K562 (cell line): ENCODE measurements around the gene CHD6. TPM values are rescaled to one million over a fixed set of nuclear protein-coding genes. Genes with fewer than 3 reads are reported as not detected.

Experiments
- ATAC-seq: fragments of 200-7000 bp; cut with Tn5 transposase; 3 replicates; pipeline ENCODE4 v1.9.1; 2020; ENCODE audit warnings: moderate library complexity
- BruUV-seq: library from RNA; stranded (reverse); fragments of 400-500 nt; replicated peaks from 2 replicates; lab custom pipeline; 2021; lab: Mats Ljungman, UMichigan
- CTCF ChIA-PET: fragments of 300-600 bp; formaldehyde crosslinking; extraction: SDS; loops from one replicate; lab custom pipeline; 2021; ENCODE audit warnings: low intra/inter-chr PET ratio; lab: Yijun Ruan, JAX
- POLR2A ChIA-PET: fragments of 300-600, 350-650 bp; sonication (Branson Sonifier 250); formaldehyde crosslinking; extraction: SDS; loops from one replicate; lab custom pipeline; 2021; ENCODE audit warnings: antibody characterized with exemption, inconsistent platforms; lab: Yijun Ruan, JAX
- DNase-seq, 4 experiments: peaks; one replicate each; pipeline versions ENCODE4 v3.0.0 to v3.0.0-alpha.2; 2011 to 2018; ENCODE audit warnings: low spot score in 3 of 4, mixed read lengths in 3 of 4; ENCODE audit errors: extremely low read depth in 1 of 4
- FAIRE-seq: peaks from 2 replicates; lab custom pipeline; 2011; peaks lifted over from hg19 to GRCh38; lab: Jason Lieb, UNC
- H2AFZ ChIP-seq: 2 replicates; pipeline ENCODE4 v1.6.0; 2011; ENCODE audit warnings: low read depth, low read length, control low read depth, inconsistent platforms
- H3K27ac ChIP-seq: fragments of 200-600 bp; 3 replicates; pipeline ENCODE4 v1.8.0; 2011; ENCODE audit warnings: low read depth, mild to moderate bottlenecking, control low read depth, inconsistent platforms, low read length, moderate library complexity, mixed read lengths; ENCODE audit errors: extremely low read depth
- H3K27me3 ChIP-seq, 2 experiments: fragments of 300-600 bp in 1 of 2; 2 replicates in 1 of 2; 3 replicates in 1 of 2; pipeline versions ENCODE4 v1.6.0 to v1.8.0; 2011; ENCODE audit warnings: inconsistent platforms in 2 of 2, low read length in 2 of 2, mild to moderate bottlenecking in 1 of 2, mixed read lengths in 1 of 2, moderate library complexity in 1 of 2; ENCODE audit not compliant: control insufficient read depth in 2 of 2, insufficient read depth in 2 of 2
- H3K36me3 ChIP-seq: fragments of 300-600 bp; 3 replicates; pipeline ENCODE4 v1.8.0; 2011; ENCODE audit warnings: mild to moderate bottlenecking, low read length, inconsistent platforms; ENCODE audit not compliant: control insufficient read depth, insufficient read depth
- H3K4me1 ChIP-seq, 2 experiments: fragments of 200-600 bp in 1 of 2; replicated peaks in 1 of 2; 2 replicates in 1 of 2; 3 replicates in 1 of 2; pipeline versions ENCODE4 v1.5.1 to v1.8.0; 2011; ENCODE audit warnings: inconsistent platforms in 2 of 2, low read length in 2 of 2, mild to moderate bottlenecking in 1 of 2, mixed read lengths in 1 of 2, moderate library complexity in 1 of 2; ENCODE audit not compliant: control insufficient read depth in 2 of 2, insufficient read depth in 2 of 2
- H3K4me2 ChIP-seq: 2 replicates; pipeline ENCODE4 v1.6.1; 2011; ENCODE audit warnings: low read length, control low read depth, inconsistent platforms, mixed read lengths; ENCODE audit not compliant: insufficient read depth
- H3K4me3 ChIP-seq: fragments of 200-600 bp; sonication (generic), shearing (Covaris generic); 2 replicates; pipeline ENCODE4 v1.5.1; 2016; ENCODE audit warnings: control low read depth, inconsistent platforms
- H3K79me2 ChIP-seq: fragments of 200-600 bp; 3 replicates; pipeline ENCODE4 v1.8.0; 2011; ENCODE audit warnings: low read length, inconsistent platforms; ENCODE audit not compliant: control insufficient read depth, insufficient read depth
- H3K9ac ChIP-seq, 2 experiments: 2 replicates each; pipeline versions ENCODE4 v1.6.0 to v1.6.1; 2011; ENCODE audit warnings: low read depth in 2 of 2, low read length in 2 of 2, control low read depth in 1 of 2, inconsistent platforms in 1 of 2, mild to moderate bottlenecking in 1 of 2, mixed read lengths in 1 of 2; ENCODE audit not compliant: insufficient read depth in 1 of 2
- H3K9me1 ChIP-seq: one replicate; pipeline ENCODE4 v1.6.0; 2011; ENCODE audit warnings: inconsistent platforms, mild to moderate bottlenecking, low read length, moderate library complexity; ENCODE audit not compliant: control insufficient read depth, insufficient read depth
- H3K9me3 ChIP-seq: replicated peaks from 2 replicates; pipeline ENCODE4 v1.5.1; 2011; ENCODE audit warnings: low read depth, low read length, inconsistent platforms; ENCODE audit not compliant: control insufficient read depth, insufficient read depth
- H4K20me1 ChIP-seq: replicated peaks from 2 replicates; pipeline ENCODE4 v1.6.1; 2011; ENCODE audit warnings: low read length, inconsistent platforms, mixed read lengths; ENCODE audit not compliant: control insufficient read depth, insufficient read depth
- ELF4 ChIP-seq: fragments of 450-650 bp; formaldehyde crosslinking; IDR thresholded peaks from 2 replicates; pipeline ENCODE4 v1.4.0; 2022; ENCODE audit warnings: missing genetic modification characterization
- EZH2 ChIP-seq: IDR thresholded peaks from 2 replicates; pipeline ENCODE4 v1.6.1; 2012; ENCODE audit warnings: low read depth, mild to moderate bottlenecking, inconsistent platforms, low read length, borderline replicate concordance
- HEY1 ChIP-seq: fragments of 250-450 bp; sonication (Bioruptor Pico); IDR thresholded peaks from 2 replicates; pipeline ENCODE4 v1.5.0; 2020; ENCODE audit warnings: mild to moderate bottlenecking, moderate library complexity, borderline replicate concordance
- MCM2 ChIP-seq: fragments of 450-650 bp; IDR thresholded peaks from 2 replicates; pipeline ENCODE4 v1.6.1; 2017; ENCODE audit warnings: low read depth, mild to moderate bottlenecking
- MCM7 ChIP-seq, 2 experiments: fragments of 450-650 bp; IDR thresholded peaks; 2 replicates each; pipeline ENCODE4 v1.6.1; 2016 to 2018
- MIER1 ChIP-seq: fragments of 450-650 bp; IDR thresholded peaks from 2 replicates; pipeline ENCODE4 v1.6.1; 2016; ENCODE audit warnings: antibody characterized with exemption, mild to moderate bottlenecking, low read depth
- MLLT1 ChIP-seq, 2 experiments: fragments of 450-650 bp; IDR thresholded peaks; 2 replicates each; pipeline ENCODE4 v1.6.1; 2016
- NCOA4 ChIP-seq: fragments of 450-650 bp; IDR thresholded peaks from 2 replicates; pipeline ENCODE4 v1.6.1; 2018; ENCODE audit warnings: mild to moderate bottlenecking; ENCODE audit not compliant: partially characterized antibody
- PRMT5 ChIP-seq: sonication (generic); formaldehyde crosslinking; IDR thresholded peaks from 2 replicates; pipeline ENCODE4 v1.5.0; 2020; ENCODE audit warnings: missing genetic modification reagents
- RBFOX2 ChIP-seq: fragments of 200-400 bp; formaldehyde crosslinking; IDR thresholded peaks from 2 replicates; pipeline ENCODE4 v1.6.1; 2017; ENCODE audit warnings: low read depth, mild to moderate bottlenecking, low read length, moderate library complexity
- SIRT6 ChIP-seq: IDR thresholded peaks from one replicate; pipeline ENCODE4 v1.6.1; 2012; ENCODE audit warnings: low read depth, mild to moderate bottlenecking, control low read depth, inconsistent platforms, low read length, moderate library complexity
- SMARCB1 ChIP-seq: IDR thresholded peaks from 2 replicates; pipeline ENCODE4 v1.6.1; 2011; ENCODE audit warnings: improper control_type of control experiment, low read depth; ENCODE audit not compliant: insufficient read length
- SMC3 ChIP-seq: conservative IDR thresholded peaks from 2 replicates; pipeline ENCODE4 v1.6.1; 2011; ENCODE audit warnings: low read depth, low read length, improper control_type of control experiment; ENCODE audit not compliant: insufficient read depth
- STAG1 ChIP-seq: sonication (generic); formaldehyde crosslinking; IDR thresholded peaks from 2 replicates; pipeline ENCODE4 v1.5.0; 2020; ENCODE audit warnings: missing genetic modification reagents, borderline replicate concordance
- TBL1XR1 ChIP-seq, 2 experiments: IDR thresholded peaks; 2 replicates each; pipeline ENCODE4 v1.6.1; 2012; ENCODE audit warnings: improper control_type of control experiment in 2 of 2, low read length in 2 of 2, mild to moderate bottlenecking in 1 of 2
- ZFPM2 ChIP-seq: fragments of 250-450 bp; sonication (Bioruptor Pico); IDR thresholded peaks from 2 replicates; pipeline ENCODE4 v1.5.1; 2022; ENCODE audit warnings: mild to moderate bottlenecking
- ZNF740 ChIP-seq, 3 experiments: fragments of 200-800 bp in 1 of 3; sonication (Bioruptor generic) in 1 of 3; sonication (generic) in 1 of 3; formaldehyde crosslinking in 1 of 3; IDR thresholded peaks; 2 replicates each; pipeline versions ENCODE4 v1.6.1 to v1.8.0; 2016 to 2022; ENCODE audit warnings: mild to moderate bottlenecking in 2 of 3, missing compliant biosample characterization in 2 of 3, missing genetic modification characterization in 2 of 3, missing genetic modification reagents in 1 of 3
- ZNF77 ChIP-seq: fragments of 250-450 bp; sonication (Bioruptor Pico); IDR thresholded peaks from 2 replicates; pipeline ENCODE4 v1.5.0; 2020
- WGBS: fragments of 100-300 bp; shearing (Covaris generic); methylation state at CpG from one replicate; pipeline ENCODE4 v1.1.6; 2016; ENCODE audit warnings: low coverage, mixed read lengths; ENCODE audit not compliant: insufficient coverage; ENCODE audit errors: missing lambda C conversion rate; 5-methylcytosine and 5-hydroxymethylcytosine counted together
- in situ Hi-C: fragments of 300-500 bp; cut with MboI; formaldehyde crosslinking; loops from 4 replicates; pipeline ENCODE4 v1.15.0; 2018; ENCODE audit warnings: inconsistent platforms, mixed read lengths
- intact Hi-C: fragments of 100-400 bp; cut with micrococcal nuclease; formaldehyde crosslinking; loops from 2 replicates; pipeline ENCODE4 v1.14.2; 2022
- polyA plus RNA-seq, 8 experiments: library from polyadenylated mRNA; depleted of rRNA in 4 of 8; stranded (reverse) in 5 of 8; unstranded in 3 of 8; fragments of >200 nt; fragmentation: Nextera tagmentation in 2 of 8; fragmentation: Illumina TruSeq in 1 of 8; extraction: Ambion mirVana in 2 of 8; extraction: Trizol in 1 of 8; gene quantifications; 2 replicates each; pipeline versions ENCODE4 v1.2.1 to v1.2.3, GENCODE V29; 2011 to 2014; ENCODE audit warnings: inconsistent platforms in 1 of 8, missing spikeins in 1 of 8
- total RNA-seq, 7 experiments: library from RNA; depleted of rRNA in 6 of 7; stranded (reverse); fragments of >200 nt in 6 of 7; fragmentation: Illumina TruSeq in 2 of 7; extraction: Trizol in 2 of 7; gene quantifications; 2 replicates each; pipeline versions ENCODE4 v1.2.1 to v1.2.3, GENCODE V29; 2011 to 2021; ENCODE audit warnings: low replicate concordance in 1 of 7

The CHD6 gene
- total and polyA plus RNA-seq, 9 of the 15 experiments (the other 6 are each of a cell fraction or from before 2014, with no cell fraction given) = 3.9 to 24.2 (median 12.8) TPM

DNA sequence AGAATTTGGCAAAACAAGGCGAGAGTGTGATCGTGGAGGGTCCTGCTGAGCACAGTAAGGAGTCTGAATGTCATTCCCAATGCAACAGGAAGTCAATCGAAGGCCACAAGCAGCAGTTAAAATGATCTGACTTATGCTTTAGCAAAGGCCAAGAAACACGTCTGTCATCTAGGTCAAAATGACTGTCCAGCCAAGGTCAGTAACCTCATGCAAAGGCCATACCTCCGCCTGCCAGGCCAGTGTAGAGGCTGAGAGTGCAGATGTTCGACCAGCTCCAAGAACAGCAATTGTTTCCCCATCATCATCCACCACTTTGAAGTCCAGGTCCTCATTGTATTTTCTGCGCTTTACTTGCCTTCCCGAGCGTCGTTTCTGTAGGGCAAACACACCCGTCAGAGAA, 105.6 kb downstream of the CHD6 start:
- Histone ChIP-seq H3K4me3 (no peak overlapping the region), H3K4me2 (no peak overlapping the region), H3K27me3 (no peaks in the 10 kb centered on the region), H3K36me3 (peaks cover 23% of the 10 kb centered on the region), H4K20me1 (no peaks in the 10 kb centered on the region), H3K4me1 (peaks cover 0 to 7% of the 10 kb centered on the region in 2 experiments; a peak in 2 of 5 replicates), H3K79me2 (no peaks in the 10 kb centered on the region; the same call in 2 of the 3 replicates), H2AFZ (no peak overlapping the region), H3K9ac (no peak overlapping the region), H3K9me3 (no peaks in the 10 kb centered on the region), H3K27ac (no peak overlapping the region), H3K9me1 (no peaks in the 10 kb centered on the region)
- ATAC-seq = no peak
- ChIA-PET POLR2A (interaction anchor here (1.7 kb wide), 1 partner anchor 20 kb away, joined by 4 read pairs; no protein-coding TSS in a partner anchor), CTCF (no interaction called here)
- peak; percentile 29 for FAIRE-seq
- in situ Hi-C loops = no loop called here
- WGBS = 88% methylated on average over 11 of the region's 11 CpGs
- intact Hi-C loops = no loop called here
- BruUV-seq = no TSS peak
- no peak for DNase-seq
- TF ChIP-seq SMARCB1 = no peak
- TF ChIP-seq TBL1XR1 (IDR thresholded peaks at IDR 0.05; ENCODE audit: low read length in 2 of 2) = no peak
- TF ChIP-seq ELF4 (CRISPR knock-in tag) = no peak
- no peak for TF ChIP-seq ZFPM2 (CRISPR knock-in tag)
- TF ChIP-seq HEY1 (CRISPR knock-in tag) = no peak
- TF ChIP-seq MCM2 = no peak
- TF ChIP-seq PRMT5 (CRISPR knock-in tag) = no peak
- TF ChIP-seq ZNF77 (CRISPR knock-in tag) = no peak
- no peak for TF ChIP-seq SIRT6
- no peak for TF ChIP-seq EZH2
- TF ChIP-seq MIER1 = no peak
- no peak for TF ChIP-seq RBFOX2
- no peak for TF ChIP-seq SMC3
- no peak for TF ChIP-seq ZNF740 (CRISPR knock-in tag; IDR thresholded peaks at IDR 0.05)
- no peak for TF ChIP-seq ZNF740 (tag; IDR thresholded peaks at IDR 0.05)
- TF ChIP-seq STAG1 (CRISPR knock-in tag) = no peak
- no peak for TF ChIP-seq MCM7 (IDR thresholded peaks at IDR 0.05)
- TF ChIP-seq MLLT1 (IDR thresholded peaks at IDR 0.05) = no peak
- no peak for TF ChIP-seq NCOA4
